Suppressor macrophage treated with lipopolysaccharide for 4 hours (primary cell): ENCODE measurements around the gene RPS18.

ENCODE experiments used
- DNase-seq: peaks from one replicate; pipeline ENCODE4 v3.0.0-alpha.2; 2020

The RPS18 gene

DNA sequence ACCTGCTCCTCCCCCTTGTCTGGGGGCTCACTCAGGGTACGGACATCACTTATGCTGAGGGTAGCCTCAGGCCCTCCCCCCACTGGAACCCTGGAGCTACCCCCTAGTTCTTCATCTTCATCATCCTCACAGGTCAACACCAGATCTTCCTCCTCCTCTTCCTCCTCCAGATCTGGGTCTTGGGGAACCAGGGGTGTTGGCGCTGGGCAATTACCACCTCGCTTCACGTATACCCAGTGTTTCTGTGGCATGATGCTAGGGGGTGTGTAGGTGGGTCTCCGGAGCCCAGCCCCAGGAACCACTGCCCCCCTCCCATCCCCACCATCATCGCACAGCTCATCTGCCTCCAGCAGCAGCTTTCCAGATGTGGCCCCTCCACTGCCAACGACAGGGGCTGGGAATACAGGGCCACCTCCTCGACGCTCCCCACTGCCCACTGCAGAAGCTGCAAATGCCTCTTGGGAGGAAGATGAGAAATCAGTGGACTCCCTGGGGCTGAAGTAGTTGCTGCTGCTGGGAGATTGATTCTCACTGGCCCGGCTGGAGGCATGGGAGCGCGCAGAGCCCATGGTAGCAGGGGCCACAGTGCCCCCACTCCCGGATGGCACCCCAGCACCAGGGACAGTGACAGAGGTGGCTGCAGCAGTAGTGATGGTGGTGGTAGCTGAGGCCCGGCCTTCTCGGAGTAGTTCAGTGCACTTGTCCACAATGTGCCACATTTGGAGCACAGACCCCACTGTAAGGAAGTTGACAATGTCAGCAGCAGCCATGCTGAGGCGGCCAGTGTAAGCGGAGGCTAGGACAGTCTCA lies 44.1 kb downstream of the RPS18 start:
- no peak for DNase-seq

DNA sequence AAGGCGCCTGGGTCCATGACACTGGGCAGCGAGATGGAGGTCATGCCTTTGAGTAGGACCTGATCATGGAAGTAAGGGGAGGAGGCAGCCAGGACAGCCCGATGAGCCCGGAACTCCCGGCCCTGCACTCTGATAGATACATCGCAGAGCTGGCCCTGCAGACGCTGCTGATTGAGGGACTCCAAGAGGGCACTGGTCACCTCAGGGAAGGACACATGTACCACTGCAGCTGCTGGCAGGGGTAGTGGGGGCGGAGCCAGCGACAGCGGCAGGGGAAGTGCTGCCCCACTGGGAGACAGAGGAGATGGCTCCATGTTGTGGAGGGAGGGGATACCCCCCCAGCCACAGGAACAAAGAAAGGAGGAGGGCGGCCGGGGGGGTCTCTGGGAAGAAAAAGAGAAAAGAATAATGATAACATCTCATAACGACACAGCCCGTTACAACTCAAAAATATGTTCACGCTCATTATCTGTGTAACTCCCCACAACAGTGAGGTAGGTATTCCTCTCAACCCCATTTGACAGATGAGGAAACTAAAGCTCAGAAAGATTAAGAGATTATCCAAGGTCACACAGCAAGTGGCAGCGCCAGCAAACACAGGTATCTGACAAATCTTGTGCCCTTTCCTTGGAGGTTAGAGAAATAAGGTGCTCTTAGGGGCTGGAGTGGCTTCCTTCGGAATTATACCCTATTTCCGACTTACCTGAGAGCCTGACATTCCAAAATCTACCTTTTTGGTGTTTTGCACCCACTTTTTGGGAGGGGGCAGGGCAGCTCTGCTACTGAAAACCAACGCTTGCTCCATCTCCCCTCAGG lies 44.9 kb downstream of the RPS18 start:
- DNase-seq: no peak

DNA sequence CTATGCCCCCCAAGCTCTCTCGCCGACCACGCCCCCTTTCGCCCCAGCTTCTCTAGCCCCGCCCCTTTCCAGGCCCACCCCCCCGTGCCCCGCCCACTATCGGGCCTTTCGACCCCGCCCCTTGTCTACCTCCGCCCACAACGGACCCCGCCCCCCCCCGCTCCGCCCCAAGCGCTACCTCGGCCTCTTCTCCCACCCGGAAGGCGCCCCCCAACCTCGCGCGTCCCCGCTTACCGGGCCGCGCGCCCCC lies 45.5 kb downstream of the RPS18 start:
- DNase-seq: no peak

DNA sequence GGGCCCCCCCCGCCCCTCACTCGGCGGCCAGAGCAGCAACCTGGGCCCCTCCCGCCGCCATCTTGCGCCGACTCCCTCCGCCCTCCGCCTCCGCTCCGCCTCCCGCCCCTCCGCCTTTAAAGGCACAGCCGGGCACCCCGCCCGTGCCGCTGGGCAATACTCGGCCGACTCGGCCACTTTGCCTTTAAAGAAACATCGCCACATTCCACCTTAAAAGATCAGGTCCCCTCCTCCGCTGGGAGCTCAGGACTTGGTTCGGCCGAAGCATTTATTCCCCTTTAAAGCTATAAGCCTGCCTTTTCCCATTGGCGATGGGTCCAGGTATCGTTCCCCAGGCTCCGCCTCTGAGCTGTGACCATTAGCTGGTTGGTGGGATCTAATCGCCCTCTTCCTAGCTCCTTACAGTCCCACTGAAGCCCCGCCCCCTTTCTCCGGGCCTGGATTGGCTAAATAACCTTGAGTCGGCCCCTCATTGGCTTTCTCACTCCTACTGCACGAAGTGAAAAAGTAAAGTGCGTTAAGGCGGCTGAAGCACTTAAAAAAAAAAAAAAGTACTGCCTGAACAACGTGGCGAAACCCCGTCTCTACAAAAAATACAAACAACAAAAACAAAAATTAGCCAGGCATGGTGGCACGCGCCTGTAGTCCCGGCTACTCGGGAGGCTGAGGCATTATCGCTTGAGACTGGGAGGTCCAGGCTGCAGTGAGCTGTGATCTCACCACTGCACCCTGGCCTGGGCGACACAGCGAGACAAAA lies 46.0 kb downstream of the RPS18 start, which contains the start of gene ZBTB22:
Gene ZBTB22 (minus strand): TSS at position 76 of the 757 bp plus-strand sequence. CDS start 828 bp downstream, outside the sequence.
- DNase-seq: peak; percentile 98

DNA sequence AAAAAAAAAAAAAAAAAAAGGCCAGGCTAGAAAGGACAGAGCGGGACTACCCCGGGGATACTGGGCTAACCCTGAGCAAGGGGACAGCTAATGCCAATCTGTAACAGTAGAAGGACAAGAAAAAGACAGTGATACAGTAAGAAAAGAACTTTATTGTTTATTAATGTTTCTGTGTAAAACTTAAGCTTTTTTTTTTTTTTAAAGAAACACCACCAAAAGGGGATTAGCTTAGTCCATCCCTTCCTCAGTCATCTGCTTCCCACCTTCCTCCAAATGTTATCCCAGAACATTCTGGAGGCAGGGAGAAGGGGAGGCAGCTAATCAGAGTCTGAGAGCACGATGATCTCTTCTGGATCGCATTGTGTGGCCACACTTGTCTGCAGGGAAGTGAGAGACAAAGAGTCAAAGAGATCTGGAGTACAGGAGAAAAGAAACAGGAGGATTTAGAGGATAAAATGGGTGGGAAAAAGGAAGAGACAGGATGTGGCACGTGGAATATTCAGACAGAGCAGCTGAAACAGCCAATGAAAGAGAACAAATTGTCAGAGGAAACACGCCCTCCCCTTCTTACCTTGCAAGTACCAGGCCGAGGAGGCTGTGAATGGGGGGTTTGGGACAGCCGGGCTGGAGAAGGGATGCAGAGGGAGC lies 46.7 kb downstream of the RPS18 start:
- DNase-seq: no peak

DNA sequence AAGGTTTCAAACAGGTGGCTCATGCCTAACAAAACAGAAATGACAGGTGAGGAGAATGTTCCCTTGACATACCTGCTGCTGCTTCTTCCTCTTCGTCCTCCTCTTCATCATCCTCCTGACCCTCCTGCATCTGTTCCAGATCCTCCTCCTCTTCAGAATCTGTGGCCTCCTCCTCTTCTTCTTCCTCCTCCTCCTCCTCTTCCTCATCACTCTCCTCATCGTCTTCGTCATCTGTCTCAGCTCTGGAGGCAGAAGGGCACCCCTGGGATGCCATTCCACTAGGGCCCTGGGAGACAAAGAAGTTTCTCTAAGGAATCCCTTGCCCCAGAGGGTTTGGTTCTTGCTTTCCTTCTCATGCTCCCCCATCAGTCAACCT lies 48.1 kb downstream of the RPS18 start:
- DNase-seq: no peak

DNA sequence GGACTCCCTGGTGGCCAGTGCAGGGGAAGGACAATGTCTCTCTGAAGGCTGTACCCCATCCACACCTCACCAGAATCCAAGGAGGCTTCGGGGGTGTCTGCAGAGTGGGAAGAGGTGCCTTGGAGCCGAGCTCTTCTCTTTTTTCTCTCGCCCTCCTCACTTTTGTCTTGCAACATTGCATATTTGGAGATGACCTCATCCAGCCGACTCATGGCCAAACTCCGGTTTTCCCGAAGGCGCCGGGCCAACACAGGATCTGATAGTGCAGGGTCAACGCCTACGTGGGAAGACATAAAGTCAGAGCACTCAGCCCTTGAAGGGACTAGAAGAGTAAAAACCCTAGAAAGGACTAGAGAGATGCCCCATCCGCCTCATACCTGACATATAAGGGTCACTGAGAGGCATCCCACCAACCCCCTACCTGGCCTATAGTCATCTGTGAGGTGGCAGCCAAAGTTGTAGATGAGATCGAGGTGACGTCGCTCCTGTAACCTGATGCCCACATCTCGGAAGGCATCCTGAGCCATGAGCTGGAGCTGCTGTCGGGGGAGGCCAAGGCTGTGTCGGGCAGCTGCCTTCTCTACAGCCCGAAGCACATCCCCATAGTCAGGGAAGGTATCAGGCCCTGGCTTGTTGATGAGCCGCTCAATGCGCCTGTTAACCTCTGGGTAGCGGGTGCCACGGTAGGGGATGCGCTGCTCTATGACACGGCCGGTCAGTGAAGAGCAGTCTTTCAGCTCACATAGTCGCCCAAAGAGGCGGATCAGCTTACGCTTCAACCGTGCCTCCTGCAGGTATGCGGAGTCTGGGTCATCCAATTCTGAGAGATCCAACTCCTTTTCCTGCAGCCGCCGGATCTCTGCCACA lies 48.7 kb downstream of the RPS18 start:
- peak; percentile 83 for DNase-seq

DNA sequence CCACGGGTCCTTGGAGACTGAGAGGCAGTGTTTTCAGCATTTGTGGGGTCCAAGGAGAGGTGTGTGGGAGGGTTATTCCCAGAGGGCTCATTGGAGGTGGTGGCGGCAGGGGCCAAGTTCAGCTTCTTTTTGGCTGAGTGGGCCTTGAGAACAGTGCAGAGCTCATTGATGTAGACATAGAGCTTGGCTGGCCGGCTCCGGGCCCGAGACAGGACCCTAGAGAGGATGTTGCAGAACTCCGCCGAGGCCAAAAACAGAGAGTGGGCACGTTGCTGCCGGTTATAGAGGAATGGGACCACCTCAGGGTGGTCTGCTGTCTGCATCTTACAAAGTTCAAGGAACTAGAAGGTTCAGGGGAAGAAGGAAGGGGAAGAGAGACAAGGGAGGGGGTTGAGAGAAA lies 49.4 kb downstream of the RPS18 start:
- no peak for DNase-seq

DNA sequence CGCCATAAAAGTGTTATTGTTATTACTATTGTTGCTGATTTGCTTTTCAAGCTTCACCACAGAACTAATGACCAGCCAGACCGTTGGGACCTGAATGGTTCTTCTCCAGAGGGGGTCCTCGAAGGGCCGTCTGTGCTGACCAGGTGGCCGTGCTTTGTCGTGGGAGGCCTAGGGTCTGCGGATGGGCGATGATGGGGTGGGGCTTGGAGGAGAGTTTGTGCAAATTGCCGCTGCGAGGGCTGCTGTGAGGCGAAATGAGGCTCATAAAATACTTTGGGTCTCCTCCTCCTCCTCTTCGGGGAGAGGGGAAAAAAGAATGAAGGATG lies 51.7 kb downstream of the RPS18 start:
- no peak for DNase-seq

DNA sequence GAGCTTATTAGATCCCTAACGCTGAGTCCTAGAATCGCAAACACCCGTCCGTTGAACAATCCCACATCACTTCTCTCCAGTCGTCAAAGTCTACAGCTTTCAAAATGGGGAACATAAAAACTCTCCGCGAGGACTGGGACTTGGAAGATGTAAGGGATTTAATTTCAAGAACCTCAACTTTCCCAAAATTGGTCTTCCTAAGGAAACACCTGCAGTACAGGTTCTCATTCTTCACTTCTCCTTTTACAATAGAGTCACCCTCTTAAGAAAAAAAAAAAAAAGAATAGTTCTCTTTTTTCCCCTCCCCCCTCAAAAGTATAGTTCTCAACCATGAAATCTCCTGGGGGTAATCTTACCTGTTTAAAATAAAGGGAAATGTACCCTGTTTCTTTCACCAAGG lies 52.2 kb downstream of the RPS18 start:
- no peak for DNase-seq
